B cell (primary cell): ENCODE results near the gene MFAP2. TPM values are rescaled to one million over a fixed set of nuclear protein-coding genes. Genes with fewer than 3 reads are reported as not detected.

Experiments
- ATAC-seq: fragments of 200-7000 bp; cut with Tn5 transposase; one replicate; pipeline ENCODE4 v1.10.0; 2021; ENCODE audit warnings: low read depth, mild to moderate bottlenecking, moderate number of reproducible peaks, moderate library complexity
- CTCF ChIA-PET: fragments of 350-600 bp; sonication (Branson Sonifier 250); formaldehyde crosslinking; loops from one replicate; lab custom pipeline; 2021; ENCODE audit warnings: antibody characterized with exemption, inconsistent platforms; lab: Charles Lee
- POLR2A ChIA-PET: fragments of 350-600 bp; sonication (Branson Sonifier 250); formaldehyde crosslinking; loops from one replicate; lab custom pipeline; 2021; ENCODE audit warnings: antibody characterized with exemption; lab: Charles Lee
- DNase-seq: peaks from one replicate; pipeline ENCODE4 v3.0.0; 2013
- H2AFZ ChIP-seq: 2 replicates; pipeline ENCODE4 v1.6.1; 2012; ENCODE audit warnings: mild to moderate bottlenecking, low read depth, low read length; ENCODE audit not compliant: insufficient read depth, poor library complexity, severe bottlenecking
- H3K27ac ChIP-seq, 2 donors: 1 replicate in 1 of 2; 2 replicates in 1 of 2; pipeline ENCODE4 v1.5.1; 2012 to 2013; ENCODE audit warnings: low read length in 2 of 2, mild to moderate bottlenecking in 2 of 2, moderate library complexity in 1 of 2
- H3K27me3 ChIP-seq, 4 experiments: fragments of 200-600 bp in 1 of 4; sonication (generic) in 1 of 4; replicated peaks in 1 of 4; 1 replicate in 2 of 4; 2 replicates in 2 of 4; pipeline versions ENCODE4 v1.6.1 to v1.7.0; 2013 to 2016; ENCODE audit warnings: low read length in 3 of 4, mild to moderate bottlenecking in 2 of 4, mixed read lengths in 1 of 4, moderate library complexity in 1 of 4; ENCODE audit not compliant: insufficient read depth in 4 of 4, control insufficient read depth in 3 of 4; ENCODE audit errors: control extremely low read depth in 1 of 4
- H3K36me3 ChIP-seq, 2 experiments: replicated peaks in 1 of 2; 1 replicate in 1 of 2; 2 replicates in 1 of 2; pipeline versions ENCODE4 v1.6.1 to v1.7.1; 2013; ENCODE audit warnings: low read length in 1 of 2; ENCODE audit not compliant: insufficient read depth in 2 of 2, control insufficient read depth in 1 of 2; ENCODE audit errors: control extremely low read depth in 1 of 2, extremely low read depth in 1 of 2
- H3K4me1 ChIP-seq, 2 donors: fragments of 200-600 bp in 1 of 2; sonication (generic) in 1 of 2; 1 replicate in 1 of 2; 2 replicates in 1 of 2; pipeline versions ENCODE4 v1.5.1 to v1.6.1; 2013 to 2017; ENCODE audit warnings: low read length in 2 of 2; ENCODE audit not compliant: control insufficient read depth in 2 of 2, insufficient read depth in 2 of 2
- H3K4me2 ChIP-seq: replicated peaks from 2 replicates; pipeline ENCODE3; 2012; ENCODE audit warnings: mild to moderate bottlenecking, low read depth, low read length; ENCODE audit not compliant: poor library complexity, severe bottlenecking
- H3K4me3 ChIP-seq, 5 experiments: fragments of 200-600 bp in 1 of 5; sonication (generic) in 1 of 5; 1 replicate in 3 of 5; 2 replicates in 2 of 5; pipeline versions ENCODE4 v1.5.1 to v1.7.0; 2011 to 2016; ENCODE audit warnings: low read length in 4 of 5, mild to moderate bottlenecking in 4 of 5, low read depth in 2 of 5, control low read depth in 1 of 5, moderate library complexity in 1 of 5; ENCODE audit not compliant: insufficient read depth in 1 of 5; ENCODE audit errors: control extremely low read depth in 1 of 5, extremely low read depth in 1 of 5
- H3K79me2 ChIP-seq: fragments of 200-600 bp; sonication (generic); one replicate; pipeline ENCODE4 v1.6.0; 2016; ENCODE audit warnings: low read length; ENCODE audit not compliant: control insufficient read depth, insufficient read depth
- H3K9ac ChIP-seq: fragments of 200-600 bp; sonication (generic); 2 replicates; pipeline ENCODE4 v1.6.1; 2017; ENCODE audit warnings: mild to moderate bottlenecking, low read length, moderate library complexity
- H3K9me3 ChIP-seq, 3 donors: one replicate each; pipeline versions ENCODE4 v1.6.1 to v1.7.1; 2013; ENCODE audit warnings: low read length in 2 of 3; ENCODE audit not compliant: control insufficient read depth in 2 of 3, insufficient read depth in 1 of 3; ENCODE audit errors: control extremely low read depth in 1 of 3
- H4K20me1 ChIP-seq: 2 replicates; pipeline ENCODE4 v1.6.0; 2012; ENCODE audit warnings: mild to moderate bottlenecking, low read length; ENCODE audit not compliant: insufficient read depth, control insufficient read depth, poor library complexity, severe bottlenecking
- H3K27ac Mint-ChIP-seq: one replicate; pipeline ENCODE4 v1.8.0; 2021; ENCODE audit warnings: mixed read lengths
- H3K27me3 Mint-ChIP-seq: one replicate; pipeline ENCODE4 v1.8.0; 2021; ENCODE audit warnings: mixed read lengths
- H3K4me1 Mint-ChIP-seq: one replicate; pipeline ENCODE4 v1.8.0; 2021; ENCODE audit warnings: mixed read lengths
- H3K4me3 Mint-ChIP-seq: one replicate; pipeline ENCODE4 v1.8.0; 2021; ENCODE audit warnings: mixed read lengths
- H3K9me3 Mint-ChIP-seq: one replicate; pipeline ENCODE4 v1.8.0; 2022; ENCODE audit warnings: mixed read lengths; ENCODE audit not compliant: insufficient read depth
- CTCF ChIP-seq: fragments of 200-600 bp; IDR thresholded peaks from one replicate; pipeline ENCODE4 v1.8.0; 2022; ENCODE audit warnings: antibody characterized with exemption, mild to moderate bottlenecking
- EZH2 ChIP-seq: IDR thresholded peaks from 2 replicates; pipeline ENCODE4 v1.6.1; 2012; ENCODE audit warnings: borderline replicate concordance, low read depth, mild to moderate bottlenecking, moderate library complexity, low read length; ENCODE audit not compliant: insufficient read depth, poor library complexity, severe bottlenecking
- whole genome bisulfite sequencing: methylation state at CpG from one replicate; pipeline ENCODE4 v1.1.5; 2013; ENCODE audit warnings: missing lambda C conversion rate; ENCODE audit not compliant: insufficient coverage; 5-methylcytosine and 5-hydroxymethylcytosine counted together
- intact Hi-C: fragments of 100-400 bp; cut with micrococcal nuclease; formaldehyde crosslinking; loops from one replicate; pipeline ENCODE4 v1.10.0; 2022
- polyA plus RNA-seq: library from polyadenylated mRNA; depleted of rRNA; stranded (reverse); fragments of >200 nt; gene quantifications from 2 replicates; pipeline ENCODE4 v1.2.3, GENCODE V29; 2012
- total RNA-seq, 2 donors: library from RNA; stranded (reverse); fragments of 120-200 nt in 1 of 2; gene quantifications; 1 replicate in 1 of 2; 2 replicates in 1 of 2; pipeline versions ENCODE4 v1.2.3 to v1.2.4, GENCODE V29; 2013 to 2022

Gene MFAP2
- total and polyA plus RNA-seq, 2 donors (not counting 1 experiment from before 2014, with no cell fraction given), result not detected

GRCh38 chr1:17008208-17008855 lies 27.9 kb upstream of the MFAP2 start:
- H3K27ac ChIP-seq, result no peak overlapping the region
- CTCF ChIA-PET, result no interaction called here
- no peaks in the 10 kb centered on the region for H3K27me3 ChIP-seq
- POLR2A ChIA-PET, result no interaction called here
- peaks cover 0 to 12% of the 10 kb centered on the region in 2 experiments for H3K36me3 ChIP-seq
- DNase-seq (no peak), ATAC-seq (no peak)
- H3K9me3 Mint-ChIP-seq, result no peaks in the 10 kb centered on the region
- no peaks in the 10 kb centered on the region for H3K9me3 ChIP-seq
- H3K4me2 ChIP-seq, result no peak overlapping the region
- H3K27me3 Mint-ChIP-seq, result no peaks in the 10 kb centered on the region
- peaks cover 22% of the 10 kb centered on the region for H3K4me1 Mint-ChIP-seq
- no peak overlapping the region for H2AFZ ChIP-seq
- H3K4me3 ChIP-seq, result no peak overlapping the region
- intact Hi-C loops, result no loop called here
- H3K79me2 ChIP-seq, result peaks cover 38% of the 10 kb centered on the region
- no peak overlapping the region for H3K27ac Mint-ChIP-seq
- H3K4me1 ChIP-seq, result peaks cover 22 to 34% of the 10 kb centered on the region in 2 donors
- no peak overlapping the region for H3K4me3 Mint-ChIP-seq
- no peak overlapping the region for H3K9ac ChIP-seq
- 95% methylated on average over 7 of the region's 15 CpGs for WGBS
- H4K20me1 ChIP-seq, result peaks cover 37% of the 10 kb centered on the region
- TF ChIP-seq CTCF, result no peak
- no peak for TF ChIP-seq EZH2

GRCh38 chr1:17007121-17007520 lies 26.7 kb upstream of the MFAP2 start:
- no peaks in the 10 kb centered on the region for H3K27me3 Mint-ChIP-seq
- ATAC-seq (no peak), DNase-seq (no peak)
- no peak overlapping the region for H3K4me2 ChIP-seq
- ChIA-PET CTCF (interaction anchor here (0.7 kb wide), 1 partner anchor 414 kb away, joined by 3 read pairs; no protein-coding TSS in a partner anchor), POLR2A (no interaction called here)
- H3K36me3 ChIP-seq, result peaks cover 3 to 14% of the 10 kb centered on the region in 2 experiments
- 93% methylated on average over 6 of the region's 8 CpGs for WGBS
- H3K4me1 ChIP-seq, result peaks cover 19 to 28% of the 10 kb centered on the region in 2 donors
- H3K4me3 Mint-ChIP-seq, result no peak overlapping the region
- H3K79me2 ChIP-seq, result peaks cover 36% of the 10 kb centered on the region
- no peak overlapping the region for H3K27ac ChIP-seq
- no peak overlapping the region for H2AFZ ChIP-seq
- no peak overlapping the region for H3K9ac ChIP-seq
- H4K20me1 ChIP-seq, result peaks cover 37% of the 10 kb centered on the region
- H3K4me1 Mint-ChIP-seq, result peaks cover 22% of the 10 kb centered on the region
- intact Hi-C loops, result no loop called here
- H3K27ac Mint-ChIP-seq, result no peak overlapping the region
- no peak overlapping the region for H3K4me3 ChIP-seq
- H3K9me3 Mint-ChIP-seq, result no peaks in the 10 kb centered on the region
- H3K27me3 ChIP-seq, result no peaks in the 10 kb centered on the region
- H3K9me3 ChIP-seq, result no peaks in the 10 kb centered on the region
- TF ChIP-seq CTCF (no peak), EZH2 (no peak)
